GM12891 (cell line): ENCODE data around the gene MRPS10.
"Not testable (repeated sequence)": the region's sequence is repeated elsewhere in the genome, so short reads cannot be mapped to it uniquely, and the experiment has no call there.

ENCODE experiments used
- DNase-seq: peaks from one replicate; pipeline ENCODE4 v3.0.0; 2011; ENCODE audit warnings: low spot score; ENCODE audit not compliant: insufficient read length
- FAIRE-seq: peaks from 2 replicates; lab custom pipeline; 2011; peaks lifted over from hg19 to GRCh38; lab: Jason Lieb, UNC
- PAX5 ChIP-seq: IDR thresholded peaks from 2 replicates; pipeline ENCODE4 v1.6.1; 2011; ENCODE audit warnings: low read length, moderate library complexity, mild to moderate bottlenecking; ENCODE audit not compliant: insufficient read depth, severe bottlenecking
- POLR2A ChIP-seq: IDR thresholded peaks from 2 replicates; pipeline ENCODE4 v1.6.1; 2011; ENCODE audit warnings: low read depth, low read length, control low read depth
- POLR2AphosphoS5 ChIP-seq: IDR thresholded peaks from 2 replicates; pipeline ENCODE4 v1.6.1; 2011; ENCODE audit warnings: low read depth, low read length, control low read depth
- POU2F2 ChIP-seq: IDR thresholded peaks from 2 replicates; pipeline ENCODE4 v1.6.1; 2011; ENCODE audit warnings: low read depth, mild to moderate bottlenecking, control low read depth, low read length, moderate library complexity
- SPI1 ChIP-seq: IDR thresholded peaks from 2 replicates; pipeline ENCODE4 v1.6.1; 2011; ENCODE audit warnings: low read depth, low read length, control low read depth
- TAF1 ChIP-seq: IDR thresholded peaks from 2 replicates; pipeline ENCODE4 v1.6.1; 2011; ENCODE audit warnings: low read depth, low read length, control low read depth

Gene MRPS10

DNA sequence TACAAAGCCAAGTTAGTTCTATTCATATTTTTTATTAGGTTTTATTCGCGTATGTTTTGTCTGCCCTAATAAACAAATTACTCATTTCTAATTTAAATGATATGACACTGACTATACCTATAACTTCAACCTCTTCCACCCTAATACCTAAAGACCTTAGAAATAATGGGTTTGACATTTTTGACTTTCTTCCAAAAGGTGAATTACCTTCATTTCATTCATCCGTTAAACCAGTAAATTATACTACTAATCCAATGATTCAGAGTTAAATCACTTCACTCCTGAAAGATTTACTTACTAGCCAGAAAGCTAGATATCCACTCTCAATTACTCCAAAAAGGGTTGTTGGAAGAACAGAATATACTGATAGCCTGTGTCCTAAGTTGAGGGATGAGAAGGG lies 5.2 kb downstream of the MRPS10 start:
- no peak for DNase-seq
- FAIRE-seq, result no peak
- TF ChIP-seq POLR2A (no peak), PAX5 (no peak), POLR2AphosphoS5 (no peak), SPI1 (no peak), TAF1 (no peak), POU2F2 (no peak)

DNA sequence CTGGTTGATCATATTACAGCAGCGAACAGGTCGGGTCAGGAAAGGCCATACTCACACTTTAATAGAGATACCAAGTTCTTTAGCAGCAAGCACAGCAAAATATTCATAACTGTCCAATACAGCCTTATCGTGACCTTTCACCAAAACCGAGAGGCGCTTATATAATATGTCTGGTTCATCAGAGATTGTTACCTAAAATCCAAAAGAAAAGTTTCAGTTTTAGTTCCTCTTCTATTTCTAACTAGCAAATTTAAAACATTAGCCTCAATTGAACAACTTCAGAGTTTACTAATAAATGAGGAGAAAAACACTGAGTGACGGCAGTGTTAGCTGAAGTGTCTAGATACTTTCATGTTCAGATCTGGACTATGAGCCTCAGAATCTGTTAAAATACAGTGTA lies 5.9 kb downstream of the MRPS10 start:
- DNase-seq (no peak), FAIRE-seq (no peak)
- TF ChIP-seq TAF1 (no peak), POLR2A (no peak), PAX5 (no peak), POU2F2 (no peak), POLR2AphosphoS5 (no peak), SPI1 (no peak)

DNA sequence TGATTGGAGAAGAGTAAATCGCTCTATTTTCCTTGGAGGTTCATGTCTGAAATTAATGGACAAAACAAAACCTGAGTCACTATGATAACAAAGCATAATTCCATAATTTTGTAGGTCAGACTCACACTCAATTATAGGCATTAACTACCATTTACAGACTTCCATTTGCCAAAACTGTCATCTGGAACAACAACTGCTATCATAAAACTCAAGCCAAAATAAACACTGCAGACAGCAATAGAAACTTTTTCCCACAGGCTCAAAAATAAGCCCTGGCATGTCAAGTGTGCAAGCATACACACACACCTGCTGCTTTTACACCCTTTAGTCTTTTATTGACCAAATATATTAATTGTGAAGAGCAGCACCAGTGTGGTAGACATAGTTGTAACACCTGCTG lies 7.1 kb downstream of the MRPS10 start:
- TF ChIP-seq TAF1 (no peak), SPI1 (no peak), POLR2AphosphoS5 (no peak), PAX5 (no peak), POU2F2 (no peak), POLR2A (no peak)
- FAIRE-seq, result no peak
- no peak for DNase-seq

DNA sequence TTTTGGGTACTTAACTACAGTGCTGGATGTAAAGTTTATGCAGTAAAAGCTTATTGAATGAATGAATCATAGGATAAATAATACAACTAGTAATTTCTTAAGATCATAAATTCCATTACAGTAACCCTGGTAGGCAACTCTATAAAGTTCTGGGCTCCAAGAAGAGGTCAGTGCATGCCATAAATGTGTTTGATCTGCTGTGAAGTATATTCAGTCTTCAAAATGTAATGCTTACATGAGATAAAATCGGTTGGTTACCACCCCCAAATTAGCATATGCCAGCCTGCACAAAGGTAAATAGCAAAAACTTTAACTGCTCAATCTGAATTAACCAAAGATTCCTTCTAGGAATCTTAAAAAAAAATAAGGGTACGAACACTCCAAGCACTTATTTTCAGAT lies 10.1 kb downstream of the MRPS10 start:
- DNase-seq, FAIRE-seq: not testable (repeated sequence)

DNA sequence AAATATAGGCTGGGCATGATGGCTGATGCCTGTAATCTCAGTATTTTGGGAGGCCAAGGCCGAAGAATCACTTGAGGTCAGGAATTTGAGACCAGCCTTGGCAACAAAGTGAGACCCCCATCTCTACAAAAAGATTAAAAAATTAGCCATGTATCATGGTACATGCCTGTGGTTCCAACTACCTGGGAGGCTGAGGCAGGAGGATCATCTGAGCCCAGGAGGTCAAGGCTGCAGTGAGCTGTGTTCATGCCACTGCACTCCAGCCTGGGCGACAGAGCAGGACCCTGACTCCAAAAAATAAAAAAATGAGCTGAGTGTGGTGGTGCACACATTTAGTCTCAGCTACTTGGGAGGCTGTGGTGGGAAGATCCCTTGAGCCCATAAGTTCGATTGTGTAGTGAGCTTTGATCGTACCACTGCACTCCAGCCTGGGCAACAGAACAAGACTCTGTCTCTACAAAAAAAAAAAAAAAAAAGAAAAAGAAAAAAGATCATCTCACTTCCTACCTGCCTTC lies 12.8 kb downstream of the MRPS10 start:
- FAIRE-seq (no peak), DNase-seq (no peak)
- TF ChIP-seq TAF1 (no peak), PAX5 (no peak), POU2F2 (no peak), POLR2AphosphoS5 (no peak), POLR2A (no peak), SPI1 (no peak)

DNA sequence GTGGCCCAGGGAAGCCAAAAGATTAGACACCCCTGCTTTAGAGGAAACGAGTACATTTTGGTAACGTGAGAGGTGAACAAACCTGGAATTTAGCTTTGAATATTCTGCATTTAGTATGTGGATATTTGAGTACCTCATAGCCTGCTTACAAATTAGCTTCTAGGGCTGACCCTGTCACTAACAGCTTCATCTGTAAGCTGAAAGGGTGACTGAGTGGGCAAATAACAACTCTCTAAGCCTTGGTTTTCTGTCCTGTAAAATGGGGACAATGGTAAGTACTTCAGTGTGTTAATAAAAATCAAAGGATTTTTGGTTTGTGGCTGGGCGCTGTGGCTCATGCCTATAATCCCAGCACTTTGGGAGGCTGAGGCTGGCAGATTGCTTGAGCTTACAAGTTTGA lies 14.5 kb downstream of the MRPS10 start:
- FAIRE-seq, result no peak
- DNase-seq, result no peak
- TF ChIP-seq POLR2A, result no peak
- no peak for TF ChIP-seq SPI1
- no peak for TF ChIP-seq TAF1
- no peak for TF ChIP-seq PAX5
- no peak for TF ChIP-seq POU2F2
- no peak for TF ChIP-seq POLR2AphosphoS5

DNA sequence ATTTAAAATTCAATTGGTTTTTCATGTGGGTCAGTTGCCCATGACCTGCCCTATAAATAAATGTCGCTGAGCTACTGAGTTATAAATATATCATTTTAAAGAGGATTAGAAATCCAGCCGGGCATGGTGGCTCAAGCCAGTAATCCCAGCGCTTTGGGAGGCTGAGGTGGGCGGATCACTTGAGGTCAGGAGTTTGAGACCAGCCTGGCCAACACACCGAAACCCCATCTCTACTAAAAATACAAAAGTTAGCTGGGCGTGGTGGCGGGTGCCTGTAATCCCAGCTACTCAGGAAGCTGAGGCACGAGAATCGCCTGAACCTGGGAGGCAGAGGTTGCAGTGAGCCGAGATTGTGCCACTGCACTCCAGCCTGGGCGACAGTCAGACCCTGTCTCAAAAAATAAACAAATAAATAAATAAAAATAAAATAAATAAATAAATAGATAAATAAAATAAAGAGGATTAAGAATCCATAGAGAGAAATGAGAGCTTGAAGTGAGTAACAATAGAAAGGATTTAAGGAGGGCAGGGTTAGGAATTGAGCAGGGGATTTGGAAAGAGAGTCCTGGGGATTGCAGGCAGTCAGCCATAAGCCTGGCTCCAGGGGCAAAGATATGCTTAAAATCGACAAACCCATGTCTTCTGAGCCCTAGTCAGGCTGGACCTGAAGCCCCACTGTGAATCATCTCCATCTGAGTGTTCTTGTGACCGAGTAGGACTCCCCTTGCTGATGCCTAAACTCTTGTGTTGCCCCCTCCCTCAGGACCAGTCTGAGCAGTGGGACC lies 15.3 kb downstream of the MRPS10 start:
- not testable (repeated sequence) for DNase-seq, FAIRE-seq

DNA sequence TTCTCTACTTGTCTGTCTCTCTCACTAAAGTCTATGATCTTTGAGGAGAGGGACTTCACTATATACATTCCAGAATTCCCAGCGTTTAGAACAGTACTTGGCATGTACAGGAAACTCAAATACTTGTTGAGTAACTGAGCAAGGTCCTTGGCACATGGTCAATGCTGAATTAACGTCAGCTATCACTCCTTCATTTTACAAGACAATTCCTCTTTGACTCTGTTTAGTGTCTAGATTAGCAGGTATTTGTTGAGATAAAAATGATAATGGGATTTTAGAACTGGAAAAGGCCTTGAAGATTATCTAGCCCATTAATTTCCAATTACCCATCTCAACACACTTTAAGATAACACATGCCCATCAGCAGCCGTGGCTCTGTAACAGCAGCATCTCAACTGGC lies 16.3 kb downstream of the MRPS10 start:
- DNase-seq, result no peak

DNA sequence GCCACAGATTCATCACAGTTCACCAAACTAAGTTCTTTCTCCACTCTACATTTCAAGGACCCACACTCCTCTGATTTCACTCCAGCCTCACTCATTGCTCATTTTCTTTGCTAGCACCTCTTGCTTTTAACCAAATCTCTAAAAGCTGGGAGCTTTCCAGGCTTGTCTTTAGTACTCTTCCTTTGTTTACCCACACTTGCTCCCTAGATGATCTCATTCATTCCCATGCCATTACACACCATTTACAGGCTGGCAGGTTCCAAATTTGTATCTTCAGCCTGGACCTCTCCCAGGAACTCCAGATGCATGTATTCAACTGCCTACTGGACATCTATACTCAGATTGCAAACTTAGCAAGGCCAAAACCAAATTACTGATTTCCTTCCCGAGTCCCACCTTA lies 17.6 kb downstream of the MRPS10 start:
- TF ChIP-seq SPI1 (no peak), POU2F2 (no peak), POLR2A (no peak), TAF1 (no peak), POLR2AphosphoS5 (no peak)
- no peak for DNase-seq
- FAIRE-seq, result no peak

More for the DNA sequence above, 16.3 kb downstream of the MRPS10 start:
- TF ChIP-seq TAF1 (no peak), SPI1 (no peak), PAX5 (no peak), POU2F2 (no peak), POLR2A (no peak), POLR2AphosphoS5 (no peak)
- FAIRE-seq, result no peak

DNA sequence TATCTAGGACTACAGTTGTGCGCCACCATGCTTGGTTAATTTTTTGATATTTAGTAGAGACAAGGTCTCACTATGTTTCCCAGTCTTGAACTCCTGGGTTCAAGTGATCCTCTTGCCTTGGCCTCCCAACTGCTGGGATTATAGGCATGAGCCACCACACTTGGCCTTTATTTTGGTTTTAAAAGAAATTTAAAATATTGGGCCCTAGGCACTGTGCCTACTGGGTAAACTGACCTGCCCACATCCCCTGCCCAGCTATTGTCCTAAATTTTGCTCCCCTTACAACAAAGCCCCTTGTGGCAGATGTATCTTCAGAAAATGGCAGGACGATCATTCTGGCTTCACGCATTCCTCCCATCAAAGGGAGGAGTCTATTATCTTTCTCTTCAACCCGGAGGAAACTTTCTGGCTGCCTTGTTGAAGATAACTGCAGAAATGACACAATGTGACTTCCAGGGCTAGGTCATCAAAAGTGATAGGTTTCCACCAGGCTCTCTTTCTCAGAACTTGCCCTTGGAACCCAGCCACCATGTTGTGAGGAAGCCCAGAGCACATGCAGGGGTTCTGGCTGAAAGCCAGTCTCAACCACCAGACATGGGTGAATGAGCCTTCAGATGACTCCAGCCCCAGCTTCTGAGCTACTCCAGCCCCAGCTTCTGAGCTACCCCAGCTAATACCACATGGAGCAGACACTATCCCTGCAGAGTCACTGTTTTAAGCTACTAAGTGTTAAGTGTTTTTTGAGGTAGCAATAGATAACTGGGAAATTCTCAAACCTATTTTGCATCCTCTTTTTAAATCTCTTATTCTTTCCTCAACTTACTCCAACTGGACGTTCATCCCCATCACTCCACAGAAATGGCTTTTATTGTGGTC lies 18.3 kb downstream of the MRPS10 start:
- TF ChIP-seq POU2F2, result no peak
- no peak for TF ChIP-seq PAX5
- FAIRE-seq (no peak), DNase-seq (no peak)
